Left ventricle myocardium superior (tissue), 1 donor: ENCODE measurements around the gene RAB4B. TPM values are rescaled to one million over a fixed set of nuclear protein-coding genes. Genes with fewer than 3 reads are reported as not detected.
"Not testable (repeated sequence)": the region's sequence is repeated elsewhere in the genome, so short reads cannot be mapped to it uniquely, and the experiment has no call there.

ENCODE experiments used
- ATAC-seq: fragments of 200-7000 bp; cut with Tn5 transposase; one replicate; pipeline ENCODE4 v1.9.1; 2020; ENCODE audit warnings: mild to moderate bottlenecking, moderate library complexity
- DNase-seq: peaks from one replicate; pipeline ENCODE4 v3.0.0-alpha.2; 2020
- intact Hi-C: fragments of 100-400 bp; cut with micrococcal nuclease; formaldehyde crosslinking; loops from one replicate; pipeline ENCODE4 v1.11.0; 2022
- long read RNA-seq: library from polyadenylated mRNA; unstranded; transcript quantifications from one replicate; pipeline ENCODE4 v2.0.0, GENCODE V29; 2021
- total RNA-seq: library from RNA; stranded (reverse); fragmentation: NEBNext Ultra II Directional; extraction: Animal tissue kit (Norgen Biotek cat#: 25700); gene quantifications from one replicate; pipeline ENCODE4 v1.2.1, GENCODE V29; 2021
- donor health status: DM: no; HTN: yes; CAD: no; lungs with severe emphysema.

The RAB4B gene
- 10.1 TPM for total RNA-seq
- long read RNA-seq, transcript RAB4B-201 (8 exons, 1,133 nt), result major isoform, 12 of 23 reads
- long read RNA-seq, partial matches to known transcripts, result 6 of 23 reads
- long read RNA-seq, other reads (novel, unspliced or antisense), result 4 of 23 reads

DNA sequence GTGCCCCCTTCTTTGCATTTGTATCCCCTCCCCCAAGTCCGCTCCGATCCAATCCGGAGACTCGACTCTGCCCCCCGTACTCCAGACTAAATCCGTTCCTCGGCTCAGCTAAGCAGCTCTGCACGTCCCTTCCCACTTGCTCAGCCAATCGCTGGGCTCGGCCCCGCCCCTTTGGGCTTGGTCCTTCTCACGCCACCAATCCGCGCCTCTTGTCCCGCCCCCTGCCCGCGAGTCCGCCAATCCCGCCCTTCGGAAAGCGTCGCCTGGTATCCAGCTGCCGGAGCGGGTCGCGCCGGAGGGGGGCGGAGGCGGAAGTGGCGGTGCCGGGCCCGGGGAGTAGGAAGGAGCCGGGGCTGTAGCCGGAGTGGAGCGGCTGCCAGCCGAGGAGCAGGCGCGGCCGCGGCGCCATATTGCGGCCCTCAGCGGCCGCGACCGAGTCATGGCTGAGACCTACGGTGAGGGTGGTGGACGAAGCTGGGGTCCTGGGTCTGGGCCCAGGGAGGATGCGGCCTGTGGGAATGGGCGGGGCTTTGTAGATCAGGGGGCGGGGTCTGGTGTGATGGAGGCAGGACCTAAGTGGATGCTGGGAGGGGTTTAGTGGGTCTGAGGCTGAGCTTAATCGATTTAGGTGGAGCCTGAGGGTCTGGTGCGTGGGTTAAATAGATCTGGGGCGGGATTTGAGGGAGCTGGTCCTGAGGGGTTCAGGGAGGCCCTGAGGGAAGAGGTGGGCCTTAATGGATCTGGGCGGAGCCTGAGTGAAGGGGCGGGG, at the start of gene RAB4B:
Gene RAB4B, plus strand, starts transcription at position 311 of the 769 bp plus-strand sequence. Its CDS starts 129 bp downstream, at position 440.
- ATAC-seq, result peak; percentile 96
- peak; percentile 100 for DNase-seq
- intact Hi-C loops, result no loop called here

DNA sequence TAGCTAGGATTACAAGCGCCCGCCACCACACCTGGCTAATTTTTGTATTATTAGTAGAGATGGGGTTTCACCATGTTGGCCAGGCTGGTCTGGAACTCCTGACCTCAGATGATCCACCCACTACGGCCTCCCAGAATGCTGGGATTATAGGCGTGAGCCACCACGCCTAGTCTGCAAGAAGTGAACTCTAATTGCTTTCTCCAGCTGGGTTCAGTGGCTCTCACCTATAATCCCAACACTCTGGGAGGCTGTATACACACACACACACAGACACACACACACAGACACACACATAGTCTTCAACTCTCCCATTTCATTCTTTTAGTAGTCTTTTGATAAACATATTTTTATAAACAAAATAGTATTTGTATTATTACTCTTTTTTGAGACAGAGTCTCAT, 48.0 kb upstream of the RAB4B start:
- intact Hi-C loops, result not testable (repeated sequence)

DNA sequence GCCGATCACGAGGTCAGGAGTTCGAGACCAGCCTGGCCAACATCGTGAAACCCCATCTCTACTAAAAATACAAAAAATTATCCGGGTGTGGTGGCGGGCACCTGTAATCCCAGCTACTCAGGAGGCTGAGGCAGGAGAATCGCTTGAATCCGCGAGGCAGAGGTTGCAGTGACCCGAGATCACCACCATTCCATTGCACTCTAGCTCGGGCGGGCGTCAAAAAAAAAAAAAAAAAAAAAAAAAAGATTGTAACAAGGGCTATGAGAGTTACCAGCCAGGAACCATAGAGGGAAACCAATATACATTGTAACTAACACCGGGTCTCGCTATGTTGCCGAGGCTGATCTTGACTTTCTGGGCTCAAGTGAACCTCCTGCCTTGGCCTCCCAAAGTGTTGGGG, 45.7 kb upstream of the RAB4B start:
- intact Hi-C loops, ATAC-seq, DNase-seq: not testable (repeated sequence)

More for the DNA sequence above, 48.0 kb upstream of the RAB4B start:
- not testable (repeated sequence) for ATAC-seq, DNase-seq

- DNase-seq (no peak), ATAC-seq (no peak)
- intact Hi-C loops, result no loop called here
Observed at GRCh38 chr19:40733149-40733548, 44.9 kb upstream of the RAB4B start.

DNA sequence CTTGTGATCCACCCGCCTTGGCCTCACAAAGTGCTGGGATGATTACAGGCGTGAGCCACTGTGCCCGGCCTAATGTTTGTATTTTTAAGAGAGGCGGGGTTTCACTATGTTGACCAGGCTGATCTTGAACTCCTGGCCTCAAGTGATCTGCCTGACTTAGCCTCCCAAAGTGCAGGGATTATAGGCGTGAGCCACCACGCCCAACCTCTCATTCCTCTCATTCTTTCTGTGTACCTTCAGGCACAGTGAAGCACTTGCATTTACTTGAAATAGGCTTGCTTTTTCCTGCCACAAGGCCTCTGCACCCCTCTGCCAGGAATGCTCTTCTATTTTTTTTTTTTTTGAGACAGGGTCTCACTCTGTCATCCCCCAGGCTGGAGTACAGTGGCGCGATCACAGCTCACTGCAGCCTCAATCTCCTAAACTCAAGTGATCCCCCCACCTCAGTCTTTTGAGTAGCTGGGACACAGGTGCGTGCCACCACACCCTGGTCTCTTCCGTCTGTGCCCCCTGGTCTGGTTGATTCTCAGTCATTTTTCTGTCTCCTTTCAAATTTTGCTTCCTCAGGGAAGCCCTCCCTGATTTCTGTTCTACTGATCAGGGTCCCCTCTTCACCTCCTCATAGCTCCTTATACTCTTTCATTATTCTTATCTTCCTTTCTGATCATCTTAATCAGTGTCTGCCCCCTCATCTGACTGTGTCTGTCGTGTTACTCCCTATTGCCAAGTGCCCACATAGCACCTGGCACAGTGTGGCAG, 42.9 kb upstream of the RAB4B start:
- DNase-seq (no peak), ATAC-seq (no peak)
- intact Hi-C loops, result no loop called here

- no peak for DNase-seq
- no peak for ATAC-seq
- intact Hi-C loops, result no loop called here
Observed at GRCh38 chr19:40736661-40737060, 41.4 kb upstream of the RAB4B start.

DNA sequence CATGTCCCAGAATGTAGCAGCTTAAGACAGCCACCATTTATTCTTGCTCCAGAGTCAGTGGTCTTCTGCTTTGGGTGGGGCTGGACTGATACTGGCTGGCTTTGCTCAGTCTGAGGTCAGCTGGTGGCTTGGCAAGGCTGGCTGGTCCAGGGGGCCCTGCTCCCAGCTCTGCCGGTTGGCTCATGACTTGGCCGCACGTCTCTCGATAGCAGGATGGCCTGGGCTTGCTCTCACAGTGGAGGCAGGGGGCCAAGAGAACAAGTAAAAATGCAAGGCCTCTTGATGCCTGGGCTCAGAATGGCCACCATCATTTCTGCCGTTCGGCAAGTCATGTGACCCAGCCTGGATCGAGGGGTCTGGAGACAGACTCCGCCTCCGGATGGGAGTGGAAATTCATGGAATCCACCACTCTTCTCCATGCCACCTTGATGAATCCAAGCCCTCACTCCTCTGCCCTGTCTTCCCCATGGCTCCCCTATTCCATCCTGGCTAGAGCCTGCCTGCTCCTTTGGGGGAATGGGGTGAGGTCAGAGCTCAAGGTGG, 40.9 kb upstream of the RAB4B start:
- DNase-seq (no peak), ATAC-seq (peak; percentile 28)
- intact Hi-C loops, result no loop called here

GRCh38 chr19:40739030-40739839, 38.8 kb upstream of the RAB4B start:
- ATAC-seq (no peak), DNase-seq (no peak)
- intact Hi-C loops, result no loop called here

- intact Hi-C loops, result no loop called here
- DNase-seq (no peak), ATAC-seq (peak; percentile 7)
Observed at GRCh38 chr19:40739871-40740703, 38.0 kb upstream of the RAB4B start.

DNA sequence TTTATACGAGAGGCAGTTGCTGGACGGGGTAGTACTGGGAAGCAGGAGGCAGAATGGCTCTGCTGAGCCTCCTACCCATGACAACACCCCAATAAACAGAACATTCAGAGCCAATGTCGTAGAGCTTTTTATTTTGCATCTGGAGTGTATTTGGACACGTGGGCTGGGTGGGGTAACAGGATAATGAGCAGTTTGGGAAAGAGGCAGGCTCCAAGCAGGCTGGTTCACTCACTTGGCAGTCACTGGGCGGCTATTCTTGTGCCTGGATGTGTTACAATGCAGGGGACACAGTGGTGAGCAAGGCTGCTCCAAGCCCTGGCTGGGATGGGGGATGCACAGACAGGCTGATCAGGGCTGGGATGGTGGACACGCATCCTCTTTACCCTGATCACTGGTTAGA, 37.3 kb upstream of the RAB4B start:
- intact Hi-C loops, result no loop called here
- ATAC-seq (peak; percentile 82), DNase-seq (peak; percentile 68)

GRCh38 chr19:40741527-40742390, 36.3 kb upstream of the RAB4B start:
- DNase-seq (no peak), ATAC-seq (no peak)
- intact Hi-C loops, result no loop called here

DNA sequence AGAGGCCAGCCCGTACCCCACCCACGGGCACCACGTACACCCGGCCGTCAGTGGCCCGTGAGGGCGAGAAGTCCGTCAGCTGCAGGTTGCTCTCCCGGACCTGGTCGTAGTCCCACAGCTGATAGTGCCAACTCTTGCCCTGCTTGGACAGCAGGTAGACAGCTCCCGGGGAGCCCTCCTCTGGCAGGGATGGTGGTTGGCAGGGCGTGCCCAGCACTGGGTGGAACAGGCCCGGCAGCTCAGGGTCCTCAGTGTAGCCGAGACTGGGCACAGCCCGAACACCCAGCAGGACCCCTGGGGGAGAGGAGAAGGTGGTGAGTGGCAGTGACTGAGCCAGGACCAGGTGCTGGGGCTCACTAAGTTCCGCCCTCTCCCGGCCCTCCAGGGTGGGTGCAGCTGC, 35.6 kb upstream of the RAB4B start:
- ATAC-seq (no peak), DNase-seq (no peak)
- intact Hi-C loops, result no loop called here

- DNase-seq (no peak), ATAC-seq (no peak)
- intact Hi-C loops, result no loop called here
Observed at GRCh38 chr19:40742886-40743285, 35.2 kb upstream of the RAB4B start.

DNA sequence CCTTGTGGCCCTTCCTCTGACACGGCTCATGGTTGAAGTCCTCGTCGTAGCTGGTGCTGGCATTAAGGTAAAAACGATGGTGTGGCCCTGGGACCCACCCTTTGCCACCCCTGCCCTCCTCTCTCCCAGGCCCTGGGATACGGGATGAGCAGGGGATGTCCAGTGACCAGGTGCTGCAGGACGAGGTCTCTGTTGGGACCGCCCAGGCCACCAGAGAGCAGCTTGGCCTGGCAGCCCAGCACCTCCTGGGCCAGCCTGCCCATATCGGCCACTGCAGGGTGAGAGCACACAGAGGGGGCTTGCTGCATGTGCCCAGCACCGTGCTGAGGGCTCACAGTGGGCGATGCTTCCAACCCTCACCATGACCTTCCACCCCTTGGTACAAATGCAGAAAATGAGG, 34.1 kb upstream of the RAB4B start:
- no peak for ATAC-seq
- intact Hi-C loops, result no loop called here
- DNase-seq, result no peak

- intact Hi-C loops, result no loop called here
- DNase-seq, result no peak
- no peak for ATAC-seq
Observed at GRCh38 chr19:40744554-40745401, 33.3 kb upstream of the RAB4B start.

- DNase-seq (no peak), ATAC-seq (no peak)
- intact Hi-C loops, result no loop called here
Observed at GRCh38 chr19:40745402-40745780, 32.7 kb upstream of the RAB4B start.

DNA sequence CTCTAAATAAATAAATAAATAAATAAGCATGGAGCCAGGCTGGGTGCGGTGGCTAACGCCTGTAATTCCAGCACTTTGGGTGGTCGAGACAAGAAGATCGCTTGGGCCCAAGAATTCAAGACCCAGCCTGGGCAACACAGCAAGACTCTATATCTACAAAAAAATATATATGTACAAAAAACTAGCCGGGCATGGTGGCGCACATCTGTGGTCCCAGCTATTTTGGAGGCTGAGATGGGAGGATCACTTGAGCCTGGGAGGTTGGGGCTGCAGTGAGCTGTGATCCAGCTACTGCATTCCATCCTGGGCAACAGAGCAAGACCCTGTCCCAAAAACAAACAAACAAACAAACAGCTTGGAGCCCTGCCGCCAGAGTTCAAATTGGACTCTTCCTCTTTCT, 30.5 kb upstream of the RAB4B start:
- no peak for ATAC-seq
- intact Hi-C loops, result no loop called here
- DNase-seq, result no peak
